ENCODE measurements around the gene IPCEF1. TPM values are rescaled to one million over a fixed set of nuclear protein-coding genes. Genes with fewer than 3 reads are reported as not detected.

Gene IPCEF1
- total RNA-seq, 1 experiment from 2014 or later = 0.28 TPM

GRCh38 chr6:154197196-154197860 lies 159.3 kb downstream of the IPCEF1 start:
- ATAC-seq (no peak), DNase-seq (ENCODE audit: low read depth, low spot score) (no peak)
- POLR2A ChIA-PET = no interaction called here
- intact Hi-C loops (cut with micrococcal nuclease; ENCODE audit: unreplicated experiment) (no loop called here), in situ Hi-C loops (cut with HindIII; ENCODE audit: low pct_unique_long_range_greater_than_20kb, low sequenced_read_pairs) (no loop called here)
- no peaks in the 10 kb centered on the region for H3K9me3 ChIP-seq (ENCODE audit: control insufficient read depth, insufficient read depth, low read depth, low read length)
- CTCF ChIA-PET = no interaction called here
- TF ChIP-seq CTCF (IDR thresholded peaks at IDR 0.05) (no peak), POLR2AphosphoS5 (IDR thresholded peaks at IDR 0.05; ENCODE audit: low read depth, low read length) (no peak), SIN3A (IDR thresholded peaks at IDR 0.05; ENCODE audit: borderline replicate concordance, insufficient read depth, low read depth, low read length) (no peak), TCF7L2 (IDR thresholded peaks at IDR 0.05; ENCODE audit: low read depth, low read length) (no peak), REST (IDR thresholded peaks at IDR 0.05; ENCODE audit: insufficient read depth in 1 of 2, low read depth in 2 of 2, low read length in 1 of 2) (no peak)
- no TSS peak for BruUV-seq (replicated peaks)
- no peaks in the 10 kb centered on the region for H3K4me1 ChIP-seq (ENCODE audit: control insufficient read depth, insufficient read depth, low read length)
- H3K27me3 ChIP-seq (ENCODE audit: control insufficient read depth, insufficient read depth, low read length) = no peaks in the 10 kb centered on the region
- no peak overlapping the region for H3K4me3 ChIP-seq (ENCODE audit: low read depth in 2 of 2, low read length in 2 of 2)
- no peak overlapping the region for H3K27ac ChIP-seq (ENCODE audit: low read length)
- H3K36me3 ChIP-seq (ENCODE audit: control insufficient read depth, insufficient read depth, low read length) = no peaks in the 10 kb centered on the region

- H3K27me3 ChIP-seq (ENCODE audit: control insufficient read depth, insufficient read depth, low read length) = no peaks in the 10 kb centered on the region
- H3K4me3 ChIP-seq (ENCODE audit: low read depth in 2 of 2, low read length in 2 of 2) = no peak overlapping the region
- DNase-seq (ENCODE audit: low read depth, low spot score) (no peak), ATAC-seq (no peak)
- ChIA-PET POLR2A (no interaction called here), CTCF (no interaction called here)
- no peaks in the 10 kb centered on the region for H3K9me3 ChIP-seq (ENCODE audit: control insufficient read depth, insufficient read depth, low read depth, low read length)
- H3K36me3 ChIP-seq (ENCODE audit: control insufficient read depth, insufficient read depth, low read length) = no peaks in the 10 kb centered on the region
- intact Hi-C loops (cut with micrococcal nuclease; ENCODE audit: unreplicated experiment) = no loop called here
- in situ Hi-C loops (cut with HindIII; ENCODE audit: low pct_unique_long_range_greater_than_20kb, low sequenced_read_pairs) = no loop called here
- H3K27ac ChIP-seq (ENCODE audit: low read length) = no peak overlapping the region
- BruUV-seq (replicated peaks) = no TSS peak
- H3K4me1 ChIP-seq (ENCODE audit: control insufficient read depth, insufficient read depth, low read length) = no peaks in the 10 kb centered on the region
- TF ChIP-seq CTCF (IDR thresholded peaks at IDR 0.05) = no peak
- TF ChIP-seq REST (IDR thresholded peaks at IDR 0.05; ENCODE audit: insufficient read depth in 1 of 2, low read depth in 2 of 2, low read length in 1 of 2) = no peak
- no peak for TF ChIP-seq TCF7L2 (IDR thresholded peaks at IDR 0.05; ENCODE audit: low read depth, low read length)
- no peak for TF ChIP-seq SIN3A (IDR thresholded peaks at IDR 0.05; ENCODE audit: borderline replicate concordance, insufficient read depth, low read depth, low read length)
- TF ChIP-seq POLR2AphosphoS5 (IDR thresholded peaks at IDR 0.05; ENCODE audit: low read depth, low read length) = no peak
These were observed 160.2 kb downstream of the IPCEF1 start for GRCh38 chr6:154196333-154196885.
